A549 (cell line): ENCODE results near the gene NUP205. TPM values are rescaled to one million over a fixed set of nuclear protein-coding genes. Genes with fewer than 3 reads are reported as not detected.
A peak's percentile ranks its signal among the peaks of the same experiment; 100 is the strongest.

Experiments
- ATAC-seq, 2 experiments: fragments of 200-7000 bp in 1 of 2; fragments of >200 bp in 1 of 2; cut with Nextera tagmentation in 1 of 2; cut with Tn5 transposase in 1 of 2; 3 replicates each; pipeline versions ENCODE4 v1.8.0 to v1.9.1; 2018 to 2020; ENCODE audit warnings: mild to moderate bottlenecking in 1 of 2, moderate library complexity in 1 of 2
- CTCF ChIA-PET: fragments of 300-600 bp; sonication (Branson Sonifier 250); formaldehyde crosslinking; extraction: SDS; loops from one replicate; lab custom pipeline; 2021; ENCODE audit warnings: antibody characterized with exemption, inconsistent platforms; lab: Yijun Ruan, JAX
- POLR2A ChIA-PET: fragments of 350-600 bp; formaldehyde crosslinking; extraction: SDS; loops from one replicate; lab custom pipeline; 2021; ENCODE audit warnings: antibody characterized with exemption, inconsistent platforms; lab: Yijun Ruan, JAX
- DNase-seq, 2 experiments: peaks; one replicate each; pipeline versions ENCODE4 v3.0.0 to v3.0.0-alpha.2; 2011 to 2016; ENCODE audit warnings: low read depth in 1 of 2, low spot score in 1 of 2
- FAIRE-seq: peaks from 2 replicates; lab custom pipeline; 2011; peaks lifted over from hg19 to GRCh38; lab: Jason Lieb, UNC
- H3K27ac ChIP-seq, 2 experiments: fragments of >200 bp; sonication (Bioruptor Twin); formaldehyde crosslinking; 3 replicates each; pipeline ENCODE4 v1.5.1; 2016 to 2017
- H3K4me1 ChIP-seq: fragments of >200 bp; sonication (Bioruptor Twin); formaldehyde crosslinking; 3 replicates; pipeline ENCODE4 v1.6.1; 2016
- H3K4me2 ChIP-seq: fragments of >200 bp; sonication (Bioruptor Twin); formaldehyde crosslinking; 3 replicates; pipeline ENCODE4 v1.6.1; 2016
- H3K4me3 ChIP-seq: fragments of >200 bp; sonication (Bioruptor Twin); formaldehyde crosslinking; 3 replicates; pipeline ENCODE4 v1.5.1; 2016
- H3K9me3 ChIP-seq: fragments of >200 bp; sonication (Bioruptor Twin); formaldehyde crosslinking; 3 replicates; pipeline ENCODE4 v1.6.1; 2016
- CBX2 ChIP-seq: fragments of 200-600 bp; sonication (generic); IDR thresholded peaks from 2 replicates; pipeline ENCODE4 v1.6.1; 2016; ENCODE audit warnings: low read depth, mild to moderate bottlenecking, borderline replicate concordance
- CEBPB ChIP-seq, 2 experiments: fragments of >200 bp in 1 of 2; sonication (Bioruptor Twin) in 1 of 2; formaldehyde crosslinking in 1 of 2; IDR thresholded peaks; 2 replicates each; pipeline ENCODE4 v1.6.1; 2012 to 2016
- CHD2 ChIP-seq: fragments of 150-350 bp; IDR thresholded peaks from 2 replicates; pipeline ENCODE4 v1.6.1; 2014; ENCODE audit warnings: low read length; ENCODE audit not compliant: partially characterized antibody
- ESRRA ChIP-seq: fragments of 150-350 bp; IDR thresholded peaks from 2 replicates; pipeline ENCODE4 v1.6.1; 2014; ENCODE audit warnings: mild to moderate bottlenecking, low read length, borderline replicate concordance
- FOSB ChIP-seq: fragments of 250-450 bp; sonication (Bioruptor Pico); IDR thresholded peaks from 2 replicates; pipeline ENCODE4 v1.5.0; 2020; ENCODE audit warnings: mild to moderate bottlenecking, moderate library complexity
- FOSL2 ChIP-seq, 2 experiments: fragments of 450-650 bp in 1 of 2; fragments of >200 bp in 1 of 2; sonication (Bioruptor Twin) in 1 of 2; formaldehyde crosslinking; IDR thresholded peaks; 2 replicates each; pipeline versions ENCODE4 v1.5.0 to v1.6.1; 2016 to 2020; ENCODE audit warnings: mild to moderate bottlenecking in 1 of 2, moderate library complexity in 1 of 2
- FOXS1 ChIP-seq: fragments of 250-450 bp; sonication (Bioruptor Pico); IDR thresholded peaks from 2 replicates; pipeline ENCODE4 v1.5.0; 2020; ENCODE audit warnings: mild to moderate bottlenecking, moderate library complexity
- HDAC2 ChIP-seq: fragments of 200-600 bp; sonication (generic); IDR thresholded peaks from 2 replicates; pipeline ENCODE4 v1.6.1; 2016
- MYC ChIP-seq: IDR thresholded peaks from 2 replicates; pipeline ENCODE4 v1.6.1; 2012; ENCODE audit warnings: mild to moderate bottlenecking, inconsistent platforms, low read length, improper control_type of control experiment, borderline replicate concordance
- NPAS2 ChIP-seq: fragments of 250-450 bp; sonication (Bioruptor Pico); IDR thresholded peaks from 2 replicates; pipeline ENCODE4 v1.8.0; 2022; ENCODE audit warnings: mild to moderate bottlenecking, moderate library complexity, borderline replicate concordance
- NR3C1 ChIP-seq: fragments of >200 bp; sonication (Bioruptor Twin); formaldehyde crosslinking; IDR thresholded peaks from 3 replicates; pipeline ENCODE4 v1.6.1; 2017
- POLR2A ChIP-seq: IDR thresholded peaks from 2 replicates; pipeline ENCODE4 v1.6.1; 2012; ENCODE audit warnings: mild to moderate bottlenecking, low read length
- RAD21 ChIP-seq, 2 experiments: fragments of >200 bp in 1 of 2; sonication (Bioruptor Twin) in 1 of 2; formaldehyde crosslinking in 1 of 2; IDR thresholded peaks in 1 of 2; conservative IDR thresholded peaks in 1 of 2; 2 replicates in 1 of 2; 3 replicates in 1 of 2; pipeline ENCODE4 v1.6.1; 2012 to 2018; ENCODE audit warnings: inconsistent platforms in 1 of 2
- RARB ChIP-seq: fragments of 250-450 bp; sonication (Bioruptor Pico); IDR thresholded peaks from 2 replicates; pipeline ENCODE4 v1.8.0; 2021; ENCODE audit warnings: mild to moderate bottlenecking, moderate library complexity
- RCOR1 ChIP-seq: fragments of 150-350 bp; IDR thresholded peaks from 2 replicates; pipeline ENCODE4 v1.6.1; 2014; ENCODE audit warnings: antibody characterized with exemption, low read length, low read depth
- RNF2 ChIP-seq: fragments of 200-600 bp; sonication (generic); IDR thresholded peaks from 2 replicates; pipeline ENCODE4 v1.6.1; 2016; ENCODE audit warnings: low read depth, mild to moderate bottlenecking, antibody characterized with exemption, moderate library complexity, borderline replicate concordance
- SMC3 ChIP-seq: fragments of >200 bp; sonication (Bioruptor Twin); formaldehyde crosslinking; IDR thresholded peaks from 3 replicates; pipeline ENCODE4 v1.6.1; 2018; ENCODE audit warnings: inconsistent platforms
- SREBF2 ChIP-seq: fragments of 450-650 bp; IDR thresholded peaks from 2 replicates; pipeline ENCODE4 v1.6.1; 2014; ENCODE audit warnings: mild to moderate bottlenecking, moderate library complexity
- ZC3H11A ChIP-seq: fragments of 450-650 bp; IDR thresholded peaks from 2 replicates; pipeline ENCODE4 v1.6.1; 2014; ENCODE audit warnings: antibody characterized with exemption, mild to moderate bottlenecking
- WGBS: methylation state at CpG from one replicate; pipeline ENCODE4 v1.1.6; 2017; ENCODE audit errors: missing lambda C conversion rate; 5-methylcytosine and 5-hydroxymethylcytosine counted together
- polyA plus RNA-seq, 4 experiments: library from polyadenylated mRNA; depleted of rRNA in 3 of 4; stranded (reverse); fragments of >200 nt; fragmentation: RNase III in 1 of 4; extraction: RNeasy Plus Mini Kit Qiagen cat#74134 plus additional on column Dnase treatment in 1 of 4; gene quantifications; 2 replicates in 3 of 4; 3 replicates in 1 of 4; pipeline ENCODE4 v1.2.3, GENCODE V29; 2011 to 2017
- TF ChIP-seq, protein P1 (sequence below): fragments of >200 bp; sonication (Bioruptor Twin); formaldehyde crosslinking; IDR thresholded peaks from 3 replicates; pipeline ENCODE4 v1.5.1; 2016

Gene NUP205
- polyA plus RNA-seq, 2 of the 4 experiments (the other 2 are of a cell fraction): 55.0 to 119 TPM

DNA sequence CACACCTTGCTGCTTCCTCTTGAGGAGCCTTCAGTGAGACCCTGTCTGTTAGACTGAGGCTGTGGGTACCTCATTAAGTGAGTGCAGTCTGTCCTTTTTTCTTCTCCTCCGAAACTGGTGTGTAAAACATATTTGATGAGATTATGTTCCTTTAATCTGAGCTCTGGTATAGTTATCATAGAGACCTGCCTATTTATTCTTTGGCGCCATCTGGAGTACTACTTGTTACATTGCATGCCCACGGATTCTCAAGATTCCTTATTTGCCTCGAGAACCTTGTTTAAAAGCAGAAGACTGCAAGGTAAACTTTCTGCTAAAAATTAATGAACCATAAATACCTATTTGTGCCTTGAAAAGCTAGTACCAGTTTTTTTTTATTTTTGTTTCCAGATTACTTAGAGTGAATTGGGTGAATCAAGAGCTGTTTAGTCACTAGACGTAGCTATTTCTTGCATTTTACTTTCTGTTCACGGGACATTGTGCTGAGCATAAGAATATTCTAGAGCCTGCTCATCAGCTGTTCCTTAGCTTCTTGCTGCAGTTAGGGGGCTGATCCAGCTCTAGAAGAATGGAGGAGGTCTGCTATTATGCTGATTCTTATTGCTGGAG lies 87.7 kb downstream of the NUP205 start:
- 37% methylated on average over 6 of the region's 6 CpGs for WGBS
- ATAC-seq: peak; percentile 84 to 89; a peak in 5 of 6 replicates
- POLR2A ChIA-PET: interaction anchor here (1.9 kb wide), 1 partner anchor 17 kb away, joined by 9 read pairs; the partner anchor contains the start of gene STMP1

DNA sequence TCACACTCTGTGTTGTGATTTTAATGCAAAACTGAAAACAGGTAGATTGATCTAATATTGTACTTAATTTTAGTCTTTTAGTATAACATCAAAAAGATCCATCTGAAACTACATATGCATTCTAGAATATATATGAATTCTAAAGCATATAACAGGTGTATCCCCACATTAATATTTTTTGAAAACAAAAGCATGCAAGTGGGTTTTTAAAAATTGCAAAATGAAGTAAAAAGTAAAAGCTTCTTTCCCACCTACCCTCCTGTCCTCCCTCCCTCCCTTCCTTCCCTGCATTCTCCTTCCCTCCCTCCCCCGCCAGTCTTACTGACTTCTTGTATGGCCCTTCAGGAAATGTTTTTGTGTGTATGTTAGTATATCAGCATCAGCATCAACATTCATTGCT lies 90.0 kb downstream of the NUP205 start:
- 94% methylated on average over 1 of the region's 1 CpG for WGBS

More for the DNA sequence above, 87.7 kb downstream of the NUP205 start:
- Histone ChIP-seq H3K4me3 (no peak overlapping the region), H3K4me2 (no peak overlapping the region), H3K27ac (no peak overlapping the region), H3K9me3 (no peaks in the 10 kb centered on the region), H3K4me1 (no peaks in the 10 kb centered on the region)
- peak; percentile 51 for FAIRE-seq
- TF ChIP-seq, protein P1, sequence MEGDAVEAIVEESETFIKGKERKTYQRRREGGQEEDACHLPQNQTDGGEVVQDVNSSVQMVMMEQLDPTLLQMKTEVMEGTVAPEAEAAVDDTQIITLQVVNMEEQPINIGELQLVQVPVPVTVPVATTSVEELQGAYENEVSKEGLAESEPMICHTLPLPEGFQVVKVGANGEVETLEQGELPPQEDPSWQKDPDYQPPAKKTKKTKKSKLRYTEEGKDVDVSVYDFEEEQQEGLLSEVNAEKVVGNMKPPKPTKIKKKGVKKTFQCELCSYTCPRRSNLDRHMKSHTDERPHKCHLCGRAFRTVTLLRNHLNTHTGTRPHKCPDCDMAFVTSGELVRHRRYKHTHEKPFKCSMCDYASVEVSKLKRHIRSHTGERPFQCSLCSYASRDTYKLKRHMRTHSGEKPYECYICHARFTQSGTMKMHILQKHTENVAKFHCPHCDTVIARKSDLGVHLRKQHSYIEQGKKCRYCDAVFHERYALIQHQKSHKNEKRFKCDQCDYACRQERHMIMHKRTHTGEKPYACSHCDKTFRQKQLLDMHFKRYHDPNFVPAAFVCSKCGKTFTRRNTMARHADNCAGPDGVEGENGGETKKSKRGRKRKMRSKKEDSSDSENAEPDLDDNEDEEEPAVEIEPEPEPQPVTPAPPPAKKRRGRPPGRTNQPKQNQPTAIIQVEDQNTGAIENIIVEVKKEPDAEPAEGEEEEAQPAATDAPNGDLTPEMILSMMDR: peak; percentile 83
- no peak for TF ChIP-seq FOSB (CRISPR knock-in tag)
- TF ChIP-seq SREBF2: no peak
- peak; percentile 74 for TF ChIP-seq SMC3
- TF ChIP-seq RAD21 (conservative IDR thresholded peaks at IDR 0.05 in 1 of 2, IDR thresholded peaks at IDR 0.05 in 1 of 2): peak; percentile 40 to 61; a peak in 4 of 5 replicates
- peak; percentile 32 to 55 for DNase-seq
- CTCF ChIA-PET: interaction anchor here (0.6 to 11.6 kb wide), 41 partner anchors 9 to 959 kb away, joined by 3 to 176 read pairs (median 4); partner anchors contain the start of gene STMP1

DNA sequence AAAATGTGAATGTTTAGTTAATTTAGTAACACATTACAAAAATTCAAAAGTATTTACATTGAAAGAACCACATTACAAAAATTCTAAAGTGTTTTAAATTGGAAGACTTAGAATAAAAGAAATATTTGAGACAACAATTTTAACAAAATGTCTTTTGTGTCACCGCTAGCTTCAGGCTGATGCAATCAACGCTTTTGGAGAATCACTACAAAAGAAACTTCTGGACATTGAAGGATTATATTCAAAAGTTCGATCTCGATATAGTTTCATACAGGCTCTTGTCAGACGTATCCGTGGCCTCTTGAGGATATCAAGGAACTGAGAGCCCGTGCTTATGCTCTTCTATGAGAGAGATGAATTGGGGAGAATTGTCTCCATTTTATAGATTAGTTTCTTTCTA lies 90.5 kb downstream of the NUP205 start:
- no peak for DNase-seq
- Histone ChIP-seq H3K9me3 (no peaks in the 10 kb centered on the region), H3K4me2 (no peak overlapping the region)
- CTCF ChIA-PET: interaction anchor here (0.9 to 11.6 kb wide), 7 partner anchors 10 to 370 kb away, joined by 3 to 176 read pairs (median 8); partner anchors contain the start of gene STMP1
- 90% methylated on average over 7 of the region's 7 CpGs for WGBS
- TF ChIP-seq FOSL2 (IDR thresholded peaks at IDR 0.05) (no peak), FOSL2 (CRISPR knock-in tag; IDR thresholded peaks at IDR 0.05) (no peak), CEBPB (IDR thresholded peaks at IDR 0.05) (no peak), RARB (CRISPR knock-in tag) (no peak), ZC3H11A (no peak), MYC (no peak), NPAS2 (CRISPR knock-in tag) (no peak), POLR2A (no peak), SREBF2 (no peak), RCOR1 (no peak), RNF2 (no peak), CHD2 (no peak)
- TF ChIP-seq, all 56 proteins: peak for 0
- POLR2A ChIA-PET: no interaction called here
- ATAC-seq (no peak), FAIRE-seq (no peak)
- Histone ChIP-seq H3K27ac (no peak overlapping the region), H3K4me1 (no peaks in the 10 kb centered on the region), H3K4me3 (no peak overlapping the region)

More for the DNA sequence above, 90.0 kb downstream of the NUP205 start:
- no peaks in the 10 kb centered on the region for H3K4me1 ChIP-seq
- no peak for FAIRE-seq
- no peak overlapping the region for H3K4me2 ChIP-seq
- no peak for DNase-seq
- POLR2A ChIA-PET: no interaction called here
- TF ChIP-seq ESRRA (no peak), CBX2 (no peak), FOXS1 (CRISPR knock-in tag) (no peak), HDAC2 (no peak), NR3C1 (no peak), RNF2 (no peak)
- TF ChIP-seq, protein P1: no peak
- no peak overlapping the region for H3K4me3 ChIP-seq
- no peak for ATAC-seq
- CTCF ChIA-PET: interaction anchor here (0.8 to 11.6 kb wide), 8 partner anchors 10 to 370 kb away, joined by 3 to 176 read pairs (median 6); partner anchors contain the start of gene STMP1
- H3K9me3 ChIP-seq: no peaks in the 10 kb centered on the region
- no peak overlapping the region for H3K27ac ChIP-seq
